ENCODE data around the gene ARHGAP27. TPM values are rescaled to one million over a fixed set of nuclear protein-coding genes. Genes with fewer than 3 reads are reported as not detected.

The ARHGAP27 gene
- total RNA-seq, 3 donors from 2014 or later (not counting 1 experiment from before 2014, with no cell fraction given), result 125 to 141 (median 126) TPM

- H3K36me3 ChIP-seq (ENCODE audit: control insufficient read depth, insufficient read depth, low read length), result no peaks in the 10 kb centered on the region
- ATAC-seq (no peak), DNase-seq (no peak)
- no peaks in the 10 kb centered on the region for H3K27me3 ChIP-seq (ENCODE audit: control insufficient read depth, insufficient read depth, low read length)
- H3K4me1 Mint-ChIP-seq, result peaks cover 0 to under 1% of the 10 kb centered on the region in 2 donors
- no peaks in the 10 kb centered on the region for H3K9me3 Mint-ChIP-seq
- no peak overlapping the region for H3K27ac Mint-ChIP-seq
- peaks cover 2% of the 10 kb centered on the region for H3K4me1 ChIP-seq (ENCODE audit: control insufficient read depth, insufficient read depth, low read length)
- peaks cover 0 to 5% of the 10 kb centered on the region in 2 donors for H3K27me3 Mint-ChIP-seq (ENCODE audit: low read depth in 2 of 2)
- intact Hi-C loops (cut with micrococcal nuclease), result no loop called here
- H3K9me3 ChIP-seq (ENCODE audit: control insufficient read depth, insufficient read depth, low read length), result no peaks in the 10 kb centered on the region
- H3K27ac ChIP-seq (ENCODE audit: low read length), result no peak overlapping the region
- WGBS (ENCODE audit: insufficient coverage), result 82% methylated on average over 12 of the region's 13 CpGs
- TF ChIP-seq, protein P1, sequence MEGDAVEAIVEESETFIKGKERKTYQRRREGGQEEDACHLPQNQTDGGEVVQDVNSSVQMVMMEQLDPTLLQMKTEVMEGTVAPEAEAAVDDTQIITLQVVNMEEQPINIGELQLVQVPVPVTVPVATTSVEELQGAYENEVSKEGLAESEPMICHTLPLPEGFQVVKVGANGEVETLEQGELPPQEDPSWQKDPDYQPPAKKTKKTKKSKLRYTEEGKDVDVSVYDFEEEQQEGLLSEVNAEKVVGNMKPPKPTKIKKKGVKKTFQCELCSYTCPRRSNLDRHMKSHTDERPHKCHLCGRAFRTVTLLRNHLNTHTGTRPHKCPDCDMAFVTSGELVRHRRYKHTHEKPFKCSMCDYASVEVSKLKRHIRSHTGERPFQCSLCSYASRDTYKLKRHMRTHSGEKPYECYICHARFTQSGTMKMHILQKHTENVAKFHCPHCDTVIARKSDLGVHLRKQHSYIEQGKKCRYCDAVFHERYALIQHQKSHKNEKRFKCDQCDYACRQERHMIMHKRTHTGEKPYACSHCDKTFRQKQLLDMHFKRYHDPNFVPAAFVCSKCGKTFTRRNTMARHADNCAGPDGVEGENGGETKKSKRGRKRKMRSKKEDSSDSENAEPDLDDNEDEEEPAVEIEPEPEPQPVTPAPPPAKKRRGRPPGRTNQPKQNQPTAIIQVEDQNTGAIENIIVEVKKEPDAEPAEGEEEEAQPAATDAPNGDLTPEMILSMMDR (IDR thresholded peaks at IDR 0.05), result no peak
- H3K36me3 Mint-ChIP-seq, result no peaks in the 10 kb centered on the region
- H3K4me3 Mint-ChIP-seq, result no peak overlapping the region
- no peak overlapping the region for H3K4me3 ChIP-seq (ENCODE audit: low read length)
Measured at GRCh38 chr17:45380046-45380765, 52.5 kb downstream of the ARHGAP27 start.

DNA sequence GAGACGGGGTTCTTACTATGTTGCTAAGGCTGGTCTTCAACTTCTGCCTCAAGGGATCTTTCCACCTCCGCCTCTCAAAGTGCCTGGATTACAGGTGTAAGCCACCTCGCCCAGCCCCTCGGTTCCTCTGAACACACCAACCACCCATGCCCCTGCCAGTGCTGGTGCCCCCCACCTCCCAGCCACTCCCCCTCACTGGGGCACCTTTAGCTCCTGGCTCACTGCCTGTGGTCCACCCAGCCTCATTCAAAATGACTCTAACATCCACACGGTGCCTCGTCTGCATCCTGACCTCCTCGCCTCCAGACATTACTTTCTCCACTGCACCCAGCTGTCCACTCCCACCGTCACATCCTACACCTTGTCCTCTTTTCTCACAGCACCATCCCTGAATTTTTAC, 55.3 kb downstream of the ARHGAP27 start:
- Histone ChIP-seq H3K4me3 (ENCODE audit: low read length) (no peak overlapping the region), H3K4me1 (ENCODE audit: control insufficient read depth, insufficient read depth, low read length) (peaks cover 10% of the 10 kb centered on the region), H3K9me3 (ENCODE audit: control insufficient read depth, insufficient read depth, low read length) (no peaks in the 10 kb centered on the region), H3K36me3 (ENCODE audit: control insufficient read depth, insufficient read depth, low read length) (no peaks in the 10 kb centered on the region), H3K27ac (ENCODE audit: low read length) (no peak overlapping the region), H3K27me3 (ENCODE audit: control insufficient read depth, insufficient read depth, low read length) (no peaks in the 10 kb centered on the region)
- Mint-ChIP-seq H3K4me1 (peaks cover 0 to 5% of the 10 kb centered on the region in 2 donors), H3K27me3 (ENCODE audit: low read depth in 2 of 2) (peaks cover 6 to 12% of the 10 kb centered on the region in 2 donors), H3K9me3 (no peaks in the 10 kb centered on the region), H3K4me3 (no peak overlapping the region), H3K27ac (no peak overlapping the region), H3K36me3 (no peaks in the 10 kb centered on the region)
- intact Hi-C loops (cut with micrococcal nuclease), result no loop called here
- DNase-seq (no peak), ATAC-seq (no peak)
- TF ChIP-seq, protein P1 (IDR thresholded peaks at IDR 0.05), result no peak
- WGBS (ENCODE audit: insufficient coverage), result 87% methylated on average over 8 of the region's 8 CpGs

DNA sequence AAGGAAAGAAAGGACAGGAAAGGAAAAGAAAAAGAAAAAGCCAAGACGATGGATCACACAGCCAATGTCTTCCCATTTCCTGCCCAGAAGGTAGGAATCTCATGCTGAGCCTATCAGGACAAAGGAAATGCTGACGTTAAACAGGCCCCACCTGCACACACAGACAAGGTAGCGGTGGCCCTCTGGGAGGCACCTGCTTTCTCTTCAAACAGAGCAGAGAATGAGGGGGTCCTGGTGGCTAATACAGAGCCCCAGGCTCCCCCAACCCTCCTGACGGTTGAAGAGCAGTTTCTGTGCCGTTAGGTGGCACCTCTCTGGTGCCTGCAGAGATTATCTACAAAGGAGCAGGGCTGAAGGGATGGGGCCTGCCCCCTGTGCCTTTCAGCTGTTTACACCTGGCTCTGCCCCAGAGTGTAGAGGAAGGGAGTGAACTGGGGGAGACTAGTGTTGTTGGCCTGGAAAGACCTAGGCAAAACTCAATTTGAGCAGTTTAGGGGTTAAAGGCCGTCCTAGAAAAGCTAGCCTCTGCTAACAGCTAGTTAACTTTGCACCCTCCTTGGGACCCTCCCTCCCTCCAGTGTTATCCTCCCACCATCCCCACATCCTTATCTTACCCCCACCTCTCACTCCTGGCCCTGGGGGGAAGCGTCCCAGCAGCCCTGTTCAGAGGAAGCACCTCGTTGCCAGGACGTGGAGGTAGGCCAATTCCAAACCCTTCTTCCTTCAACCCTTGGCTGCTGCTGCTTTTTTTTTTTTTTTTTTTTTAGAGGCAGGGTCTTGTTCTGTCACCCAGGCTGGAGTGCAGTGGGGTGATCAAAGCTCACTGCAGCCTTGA, 56.3 kb downstream of the ARHGAP27 start:
- Histone ChIP-seq H3K4me1 (ENCODE audit: control insufficient read depth, insufficient read depth, low read length) (peaks cover 14% of the 10 kb centered on the region), H3K9me3 (ENCODE audit: control insufficient read depth, insufficient read depth, low read length) (no peaks in the 10 kb centered on the region), H3K27me3 (ENCODE audit: control insufficient read depth, insufficient read depth, low read length) (peaks cover 3% of the 10 kb centered on the region), H3K36me3 (ENCODE audit: control insufficient read depth, insufficient read depth, low read length) (no peaks in the 10 kb centered on the region), H3K4me3 (ENCODE audit: low read length) (no peak overlapping the region), H3K27ac (ENCODE audit: low read length) (no peak overlapping the region)
- H3K36me3 Mint-ChIP-seq, result no peaks in the 10 kb centered on the region
- WGBS (ENCODE audit: insufficient coverage), result 82% methylated on average over 9 of the region's 9 CpGs
- H3K27ac Mint-ChIP-seq, result no peak overlapping the region
- TF ChIP-seq, protein P1 (IDR thresholded peaks at IDR 0.05), result no peak
- no peak for ATAC-seq
- peaks cover 13 to 22% of the 10 kb centered on the region in 2 donors for H3K27me3 Mint-ChIP-seq (ENCODE audit: low read depth in 2 of 2)
- intact Hi-C loops (cut with micrococcal nuclease), result no loop called here
- no peak for DNase-seq
- no peaks in the 10 kb centered on the region for H3K9me3 Mint-ChIP-seq
- H3K4me3 Mint-ChIP-seq, result no peak overlapping the region
- peaks cover under 1 to 10% of the 10 kb centered on the region in 2 donors for H3K4me1 Mint-ChIP-seq

Data from natural killer cell (primary cell).